Loucy (cell line): Measurements from ENCODE around the gene MTPN.

Experiments
- H2AFZ ChIP-seq: fragments of 200-600 bp; sonication (generic); 2 replicates; pipeline ENCODE4 v1.6.0; 2016; ENCODE audit warnings: antibody characterized with exemption, mild to moderate bottlenecking, low read length, moderate library complexity
- H3F3A ChIP-seq: fragments of 200-600 bp; 2 replicates; pipeline ENCODE4 v1.6.0; 2016; ENCODE audit warnings: antibody characterized with exemption, low read depth, mild to moderate bottlenecking
- H3K27me3 ChIP-seq: fragments of 200-600 bp; sonication (generic); 2 replicates; pipeline ENCODE4 v1.6.1; 2014; ENCODE audit warnings: low read length, mild to moderate bottlenecking; ENCODE audit not compliant: insufficient read depth, poor library complexity, severe bottlenecking
- H3K36me3 ChIP-seq: fragments of 200-600 bp; sonication (generic); 2 replicates; pipeline ENCODE4 v1.6.1; 2016; ENCODE audit warnings: low read length; ENCODE audit not compliant: insufficient read depth
- H3K4me1 ChIP-seq: fragments of 200-600 bp; sonication (generic); 2 replicates; pipeline ENCODE4 v1.5.1; 2014; ENCODE audit warnings: low read length, mild to moderate bottlenecking; ENCODE audit not compliant: insufficient read depth, poor library complexity, severe bottlenecking
- H3K4me2 ChIP-seq: fragments of 200-600 bp; sonication (generic); 2 replicates; pipeline ENCODE4 v1.6.0; 2014; ENCODE audit warnings: antibody characterized with exemption, low read length, low read depth, mild to moderate bottlenecking; ENCODE audit not compliant: poor library complexity, severe bottlenecking
- H3K4me3 ChIP-seq: fragments of 200-600 bp; sonication (generic); 2 replicates; pipeline ENCODE4 v1.5.1; 2014; ENCODE audit warnings: low read length, mild to moderate bottlenecking, mixed read lengths; ENCODE audit not compliant: poor library complexity, severe bottlenecking
- H3K79me2 ChIP-seq: fragments of 200-600 bp; sonication (generic); 2 replicates; pipeline ENCODE4 v1.6.1; 2014; ENCODE audit warnings: low read length; ENCODE audit not compliant: insufficient read depth
- H3K9ac ChIP-seq: fragments of 200-600 bp; sonication (generic); 2 replicates; pipeline ENCODE4 v1.6.0; 2014; ENCODE audit warnings: mild to moderate bottlenecking, low read depth, low read length, moderate library complexity; ENCODE audit not compliant: poor library complexity, severe bottlenecking
- H3K9me2 ChIP-seq: fragments of 200-600 bp; sonication (generic); replicated peaks from 2 replicates; pipeline ENCODE4 v1.6.1; 2016; ENCODE audit warnings: low read depth, low read length, mixed read lengths
- H3K9me3 ChIP-seq: fragments of 200-600 bp; sonication (generic); 2 replicates; pipeline ENCODE4 v1.6.1; 2014; ENCODE audit warnings: mild to moderate bottlenecking, antibody characterized with exemption, low read length, low read depth; ENCODE audit not compliant: insufficient read depth
- H4K20me1 ChIP-seq: fragments of 200-600 bp; sonication (generic); 2 replicates; pipeline ENCODE4 v1.6.0; 2014; ENCODE audit warnings: antibody characterized with exemption, low read length, mild to moderate bottlenecking; ENCODE audit not compliant: insufficient read depth, poor library complexity, severe bottlenecking
- CTCF ChIP-seq: fragments of 200-600 bp; sonication (generic); conservative IDR thresholded peaks from 2 replicates; pipeline ENCODE4 v1.5.1; 2014; ENCODE audit warnings: mild to moderate bottlenecking, antibody characterized with exemption, low read length
- EZH2phosphoT487 ChIP-seq: fragments of 200-600 bp; IDR thresholded peaks from 2 replicates; pipeline ENCODE4 v1.6.1; 2018; ENCODE audit warnings: antibody characterized with exemption, mild to moderate bottlenecking, moderate library complexity, borderline replicate concordance

The MTPN gene

GRCh38 chr7:136020556-136020955 is 43.4 kb upstream of the MTPN start:
- Histone ChIP-seq H2AFZ (no peak overlapping the region), H3K9me2 (no peaks in the 10 kb centered on the region), H3K9me3 (no peaks in the 10 kb centered on the region), H3K4me2 (no peak overlapping the region), H3F3A (no peaks in the 10 kb centered on the region), H3K4me3 (no peak overlapping the region), H4K20me1 (no peaks in the 10 kb centered on the region), H3K9ac (no peak overlapping the region), H3K27me3 (no peaks in the 10 kb centered on the region), H3K79me2 (no peaks in the 10 kb centered on the region), H3K36me3 (no peaks in the 10 kb centered on the region), H3K4me1 (no peaks in the 10 kb centered on the region)
- TF ChIP-seq EZH2phosphoT487, result no peak
- TF ChIP-seq CTCF, result no peak

GRCh38 chr7:136018104-136018503 is 40.9 kb upstream of the MTPN start:
- H2AFZ ChIP-seq, result no peak overlapping the region
- H3K79me2 ChIP-seq, result no peaks in the 10 kb centered on the region
- no peaks in the 10 kb centered on the region for H3K27me3 ChIP-seq
- no peaks in the 10 kb centered on the region for H3F3A ChIP-seq
- H3K4me1 ChIP-seq, result no peaks in the 10 kb centered on the region
- TF ChIP-seq EZH2phosphoT487 (no peak), CTCF (no peak)
- no peaks in the 10 kb centered on the region for H3K36me3 ChIP-seq
- no peaks in the 10 kb centered on the region for H4K20me1 ChIP-seq
- H3K9ac ChIP-seq, result no peak overlapping the region
- H3K4me2 ChIP-seq, result no peak overlapping the region
- H3K9me2 ChIP-seq, result no peaks in the 10 kb centered on the region
- no peak overlapping the region for H3K4me3 ChIP-seq
- no peaks in the 10 kb centered on the region for H3K9me3 ChIP-seq

GRCh38 chr7:136016649-136017395 is 39.7 kb upstream of the MTPN start:
- H4K20me1 ChIP-seq, result no peaks in the 10 kb centered on the region
- H3K9ac ChIP-seq, result no peak overlapping the region
- no peaks in the 10 kb centered on the region for H3K4me1 ChIP-seq
- no peak overlapping the region for H3K4me2 ChIP-seq
- no peaks in the 10 kb centered on the region for H3K9me2 ChIP-seq
- H3K4me3 ChIP-seq, result no peak overlapping the region
- TF ChIP-seq CTCF (no peak), EZH2phosphoT487 (no peak)
- no peaks in the 10 kb centered on the region for H3K79me2 ChIP-seq
- H3K27me3 ChIP-seq, result no peaks in the 10 kb centered on the region
- H2AFZ ChIP-seq, result no peak overlapping the region
- H3K36me3 ChIP-seq, result no peaks in the 10 kb centered on the region
- H3F3A ChIP-seq, result no peaks in the 10 kb centered on the region
- H3K9me3 ChIP-seq, result no peaks in the 10 kb centered on the region
